ENCODE data around the gene LY86. TPM values are rescaled to one million over a fixed set of nuclear protein-coding genes. Genes with fewer than 3 reads are reported as not detected.

Gene LY86
- total RNA-seq, 1 experiment from 2014 or later = not detected

DNA sequence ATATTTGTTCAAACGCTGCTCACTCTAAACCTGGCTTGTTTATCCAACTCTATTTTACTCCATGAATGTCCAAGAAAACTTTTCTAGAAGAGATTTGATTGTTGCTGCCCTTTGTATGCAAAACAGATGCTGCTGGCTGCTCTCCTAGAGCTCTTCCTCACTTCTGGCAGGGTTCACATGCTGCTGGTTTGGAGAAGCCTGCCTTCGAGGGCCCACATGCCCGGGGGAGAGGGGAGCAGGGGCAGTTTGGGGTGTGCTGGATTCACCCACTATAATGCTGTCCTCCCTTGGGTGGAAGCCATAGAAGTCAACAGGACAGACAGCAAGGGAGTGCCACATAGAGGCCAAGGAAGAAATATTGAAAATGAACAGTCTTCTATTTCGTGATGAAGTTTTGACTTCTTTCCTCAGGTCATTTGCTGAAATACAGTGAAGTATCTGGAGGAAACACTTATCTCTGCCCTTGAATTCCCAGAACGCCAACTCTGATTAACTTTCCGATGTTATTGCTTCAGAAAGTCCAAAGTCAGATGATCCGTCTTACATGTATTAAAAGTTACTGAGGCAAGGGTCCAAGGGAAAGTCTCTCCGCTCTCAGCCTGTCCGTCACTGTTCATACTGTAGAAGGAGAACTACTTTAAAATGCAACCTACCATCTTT lies 32.4 kb downstream of the LY86 start:
- no peak for DNase-seq (ENCODE audit: low read depth)

DNA sequence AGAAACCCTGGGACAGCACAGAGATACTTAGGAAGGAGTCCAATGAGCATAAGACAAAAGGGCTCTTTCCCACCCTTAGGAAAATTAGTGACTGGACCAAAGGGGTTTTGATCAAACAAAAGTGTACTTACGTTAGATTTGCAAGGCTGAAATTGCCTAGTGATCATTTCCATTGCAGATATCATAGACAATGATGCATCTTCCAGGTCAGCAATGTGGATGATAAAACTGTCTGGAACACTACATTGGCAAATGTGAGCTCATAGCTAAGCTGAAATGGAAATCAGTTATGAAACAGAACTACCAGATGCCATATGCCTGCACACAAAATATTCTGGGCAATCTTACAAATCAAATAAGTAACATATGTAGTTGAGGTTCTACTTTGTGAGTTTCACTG lies 34.0 kb downstream of the LY86 start:
- DNase-seq (ENCODE audit: low read depth) = no peak

DNA sequence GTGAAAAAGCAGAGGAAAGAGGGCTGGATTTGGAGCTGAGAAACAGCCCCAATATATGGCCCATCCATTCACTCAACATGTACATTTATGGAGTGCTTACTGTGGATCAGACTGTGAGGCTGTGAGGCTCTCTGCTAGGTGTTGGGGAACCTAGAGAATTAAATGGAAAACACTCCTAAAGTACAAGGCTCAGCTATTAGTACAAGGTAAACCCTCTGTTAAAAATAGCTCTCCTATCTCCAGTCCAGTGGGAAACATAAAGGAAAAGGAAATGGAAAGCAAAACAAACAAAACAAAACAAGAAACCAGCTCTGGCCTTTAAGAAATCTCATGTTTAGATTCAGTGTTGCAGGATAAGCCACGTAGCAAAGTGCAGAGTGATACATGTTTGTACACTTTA lies 35.0 kb downstream of the LY86 start:
- no peak for DNase-seq (ENCODE audit: low read depth)

DNA sequence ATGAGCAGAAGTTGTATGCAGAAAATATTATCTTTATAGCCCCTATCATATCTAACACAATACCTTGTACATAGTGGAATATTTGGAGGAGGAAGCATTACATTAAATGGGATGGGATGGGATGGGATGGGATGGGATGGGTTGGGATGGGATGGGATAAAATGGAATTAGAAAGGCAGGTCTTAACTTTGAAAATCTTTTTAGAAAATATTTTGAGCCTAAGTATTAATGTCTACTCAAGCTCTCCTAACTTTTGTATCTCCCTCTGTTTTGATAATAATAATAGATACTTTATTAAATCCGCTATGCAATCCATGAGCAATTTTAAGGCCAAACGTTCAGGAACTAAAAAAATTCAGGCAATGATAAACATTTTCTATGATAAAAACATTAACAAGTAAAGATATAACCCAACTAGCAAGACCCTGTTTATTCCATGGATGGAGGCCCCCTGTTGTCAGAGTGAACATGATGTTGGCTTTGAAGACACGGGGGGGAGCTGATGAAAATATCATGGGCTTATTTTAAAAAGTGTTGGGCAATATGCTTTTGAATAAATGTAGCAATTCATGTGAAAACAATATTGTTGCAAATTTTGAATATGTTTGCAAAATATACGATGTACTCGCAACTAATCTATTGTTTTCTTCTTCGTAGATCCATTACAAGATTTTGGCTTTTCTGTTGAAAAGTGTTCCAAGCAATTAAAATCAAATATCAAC lies 35.9 kb downstream of the LY86 start:
- DNase-seq (ENCODE audit: low read depth) = no peak

DNA sequence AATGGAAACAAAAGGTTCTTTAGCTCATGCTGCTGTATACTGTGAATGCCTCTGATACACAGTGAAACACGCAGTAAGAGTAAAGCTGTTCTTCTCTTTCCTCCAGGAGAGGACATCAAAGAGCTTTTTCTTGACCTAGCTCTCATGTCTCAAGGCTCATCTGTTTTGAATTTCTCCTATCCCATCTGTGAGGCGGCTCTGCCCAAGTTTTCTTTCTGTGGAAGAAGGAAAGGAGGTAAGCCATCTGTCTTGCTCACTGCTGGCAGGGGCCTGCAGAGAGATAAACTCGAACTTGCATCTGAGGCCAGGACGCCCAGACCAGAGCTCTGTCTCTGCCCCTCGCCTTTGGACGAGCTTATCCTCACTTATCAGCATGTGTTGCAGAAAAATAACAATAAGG lies 37.7 kb downstream of the LY86 start:
- no peak for DNase-seq (ENCODE audit: low read depth)

DNA sequence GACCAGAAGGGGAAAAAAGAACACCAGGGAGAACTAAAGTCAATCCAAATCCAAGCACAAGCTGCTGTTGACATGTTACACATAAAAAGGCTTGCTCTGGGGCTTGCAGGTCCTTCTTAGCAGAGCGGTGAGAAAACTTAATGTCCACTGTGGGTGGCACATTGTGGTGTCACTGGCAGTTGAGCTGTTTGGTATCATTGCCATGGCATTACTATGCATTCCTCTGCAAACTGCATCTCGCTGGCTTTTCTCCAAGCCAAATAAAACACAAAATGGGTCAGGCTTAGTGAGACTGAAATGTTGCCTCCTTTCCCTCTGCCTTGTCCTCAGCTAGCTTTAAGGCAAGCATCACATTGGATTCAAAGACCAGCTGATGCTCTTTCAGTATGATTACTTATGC lies 40.9 kb downstream of the LY86 start:
- peak; percentile 13 for DNase-seq (ENCODE audit: low read depth)

DNA sequence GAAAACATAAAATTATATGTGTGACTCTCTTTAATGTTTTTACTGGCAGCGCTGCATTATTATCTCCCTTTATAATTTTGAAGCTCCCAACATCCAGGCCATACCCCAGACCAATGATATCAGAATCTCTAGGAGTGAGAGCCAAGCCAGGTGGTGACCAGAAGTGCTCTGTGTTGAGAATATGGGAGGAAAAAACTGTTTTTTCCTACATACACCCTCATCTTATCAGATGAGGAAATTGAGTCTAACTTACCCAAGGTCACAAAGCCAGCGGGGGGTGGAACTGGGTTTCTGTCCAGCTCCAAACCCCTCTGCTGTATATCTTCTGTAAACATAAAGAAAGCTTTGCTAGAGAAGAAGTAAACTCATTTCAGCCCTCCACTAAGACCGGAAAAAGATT lies 42.5 kb downstream of the LY86 start:
- DNase-seq (ENCODE audit: low read depth) = no peak

DNA sequence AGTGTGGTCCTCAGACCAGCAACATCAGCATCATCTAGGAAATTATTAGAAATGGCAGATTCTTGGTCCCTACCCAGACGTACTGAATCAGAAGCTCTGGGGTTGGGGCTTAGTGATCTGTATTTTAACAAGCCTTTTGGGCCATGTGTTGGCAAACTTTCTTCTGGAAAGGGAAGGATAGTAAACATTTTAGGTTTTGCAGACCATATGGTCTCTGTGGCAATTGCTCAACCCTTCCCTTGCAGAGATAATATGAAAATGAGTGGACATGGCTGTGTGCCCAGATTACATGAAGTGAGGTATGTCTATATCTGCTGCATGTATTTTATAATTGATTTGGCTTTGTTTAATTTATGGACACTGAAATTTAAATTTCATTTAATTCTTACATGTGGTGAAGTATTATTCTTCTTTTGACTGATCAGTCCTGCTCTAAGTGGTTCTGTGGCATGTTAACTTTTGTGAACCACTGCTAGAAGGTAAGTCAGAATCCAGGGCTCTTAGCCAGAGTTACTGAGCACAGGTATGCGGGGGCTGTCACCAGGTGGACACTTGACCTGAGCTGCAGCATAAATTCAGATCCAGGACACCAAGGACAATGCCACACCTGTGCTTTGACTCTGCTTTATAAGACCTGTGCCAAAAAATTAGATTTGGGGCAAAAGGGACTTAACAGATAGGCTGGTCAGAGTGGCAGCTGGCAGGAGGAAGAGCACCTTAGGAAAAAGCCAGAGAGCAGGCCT lies 43.2 kb downstream of the LY86 start:
- no peak for DNase-seq (ENCODE audit: low read depth)

DNA sequence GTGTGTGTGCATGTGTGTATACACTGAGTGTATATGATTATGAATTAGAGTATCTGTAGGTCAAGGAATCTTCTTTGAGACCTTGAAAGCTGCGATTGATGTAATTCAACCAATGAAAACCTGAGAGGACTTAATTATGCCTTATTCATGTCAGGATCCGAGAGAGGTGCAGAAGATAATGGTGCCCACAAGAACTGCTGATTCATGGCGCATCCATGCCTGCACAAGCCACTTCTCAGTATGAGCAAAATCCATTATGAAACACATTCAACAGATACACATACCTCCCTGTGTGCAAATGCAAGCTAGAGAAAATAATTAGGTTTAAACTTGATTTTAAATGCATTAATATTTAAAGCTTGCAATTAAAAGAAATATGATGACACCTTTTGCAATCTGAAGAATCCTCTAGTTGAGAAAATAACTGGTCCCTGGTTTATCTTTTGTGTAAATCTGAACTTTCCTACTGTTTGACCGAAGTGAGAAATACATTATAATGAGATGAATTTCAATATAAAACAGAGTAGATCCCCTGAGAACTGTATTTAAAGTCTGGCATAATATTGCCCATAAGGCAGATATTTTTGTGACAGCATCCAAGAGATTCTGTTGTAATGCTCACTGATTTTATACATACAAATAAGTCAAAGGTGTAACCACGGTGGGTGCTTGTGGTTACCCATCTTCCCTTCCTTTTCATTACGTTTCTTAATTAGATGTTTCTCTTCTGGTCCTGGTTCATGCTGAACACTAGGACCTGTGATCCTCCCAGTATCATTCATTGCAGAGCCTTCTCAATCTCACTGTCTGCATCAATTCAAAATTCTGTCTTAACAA lies 45.6 kb downstream of the LY86 start:
- no peak for DNase-seq (ENCODE audit: low read depth)

DNA sequence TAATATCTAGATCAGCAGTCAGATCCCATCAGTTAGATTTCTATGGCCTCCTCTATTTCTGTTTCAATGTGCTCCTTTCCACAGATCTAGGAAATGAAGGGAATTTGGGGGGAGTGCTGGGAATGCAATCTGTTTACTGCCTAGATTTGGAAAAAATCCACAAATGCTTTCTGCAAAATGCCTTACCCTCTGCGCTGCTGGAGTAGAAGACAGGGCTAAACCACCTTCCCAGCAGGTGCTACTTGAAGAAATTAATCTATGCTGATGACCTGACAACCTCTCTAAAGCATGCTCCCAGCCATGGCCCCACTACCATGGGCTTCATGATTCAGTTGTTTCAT lies 46.2 kb downstream of the LY86 start:
- DNase-seq (ENCODE audit: low read depth) = no peak

DNA sequence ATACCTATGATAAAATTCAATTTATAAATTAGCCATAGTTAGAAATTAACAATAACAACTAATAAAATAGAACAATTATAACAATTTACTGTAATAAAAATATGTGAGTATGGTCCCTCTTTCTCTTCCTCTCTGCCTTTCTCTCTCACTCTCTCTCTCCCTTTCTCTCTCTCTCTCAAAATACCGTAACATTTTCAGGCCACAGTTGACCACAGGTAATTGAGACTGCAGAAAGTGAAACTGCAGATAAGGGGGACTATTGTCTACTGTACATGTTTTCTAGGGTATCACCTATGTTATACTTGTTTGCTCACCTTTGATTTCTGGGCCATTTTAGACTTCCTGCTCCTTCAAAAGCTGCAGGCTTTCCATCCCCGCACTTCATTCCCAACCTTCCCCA lies 46.8 kb downstream of the LY86 start:
- no peak for DNase-seq (ENCODE audit: low read depth)

DNA sequence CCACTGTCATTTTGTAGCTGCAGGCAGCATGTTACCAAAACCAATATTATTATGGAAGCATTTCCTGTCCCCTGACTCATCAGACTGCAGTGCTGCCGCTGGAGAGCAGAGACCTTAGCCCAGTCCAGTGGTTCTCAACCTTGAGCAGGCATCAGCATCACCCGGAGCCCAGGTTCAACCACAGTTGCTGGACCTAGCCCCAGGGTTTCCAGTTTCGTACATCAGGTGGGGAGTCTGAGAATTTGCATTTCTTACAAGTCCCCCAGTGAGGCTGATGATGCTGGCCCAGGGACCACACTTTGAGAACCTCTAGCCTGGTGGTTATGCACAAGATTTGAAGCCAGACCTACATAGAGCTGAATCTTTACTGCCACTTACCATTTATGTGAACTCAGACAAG lies 47.3 kb downstream of the LY86 start:
- no peak for DNase-seq (ENCODE audit: low read depth)

DNA sequence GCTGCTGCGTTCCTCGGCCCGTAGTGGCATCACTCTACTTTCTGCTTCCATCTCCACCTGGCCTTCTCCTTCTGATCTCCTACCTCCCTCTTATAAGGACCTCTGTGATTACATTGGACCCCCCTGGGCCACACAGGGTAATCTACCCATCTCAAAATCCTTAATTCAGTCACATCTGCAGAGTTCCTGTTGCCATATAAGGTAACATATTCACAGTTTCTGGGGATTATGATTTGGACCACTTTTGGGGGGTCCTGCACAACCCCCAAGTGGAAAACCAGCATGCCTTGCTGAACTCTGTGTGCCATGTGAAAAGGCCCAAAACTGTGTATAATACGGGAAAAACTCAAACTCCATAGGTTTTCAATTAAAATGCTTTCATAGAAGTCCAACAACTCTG lies 51.1 kb downstream of the LY86 start:
- DNase-seq (ENCODE audit: low read depth) = no peak

DNA sequence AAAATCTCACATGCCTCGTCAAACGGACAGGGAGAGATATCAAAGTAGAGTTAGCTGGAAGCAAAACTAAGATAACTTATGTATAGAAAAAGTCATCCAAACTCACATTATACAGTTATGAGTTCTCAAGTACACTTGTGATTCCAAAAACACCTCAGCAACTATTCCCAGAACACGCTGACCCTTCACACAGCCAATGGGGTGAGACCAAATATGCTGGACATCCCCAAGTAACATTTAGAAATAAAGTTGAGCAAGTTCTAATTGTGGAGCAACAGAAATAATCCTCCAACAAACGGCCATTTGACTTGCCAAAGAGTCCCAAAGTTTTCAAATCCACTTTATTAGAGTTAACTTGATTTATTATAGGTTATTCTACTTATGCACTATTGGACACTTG lies 52.4 kb downstream of the LY86 start:
- no peak for DNase-seq (ENCODE audit: low read depth)

DNA sequence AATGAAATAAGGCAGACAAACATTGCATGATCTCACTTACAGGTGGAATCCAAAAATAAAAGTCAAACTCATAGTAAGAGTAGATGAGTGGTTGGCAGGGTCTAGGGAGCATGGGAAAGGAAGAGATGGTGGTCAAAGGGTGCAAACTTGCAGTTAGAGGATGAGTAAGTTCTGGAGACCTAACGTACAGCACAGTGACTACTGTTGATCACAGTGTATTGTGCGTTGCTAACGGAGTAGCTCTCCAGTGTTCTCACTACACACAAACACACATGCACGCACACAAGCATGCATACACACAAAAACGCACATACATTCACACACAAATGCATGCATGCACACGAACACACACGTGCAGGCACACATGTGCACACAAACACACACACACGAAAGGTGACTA lies 54.9 kb downstream of the LY86 start:
- peak; percentile 17 for DNase-seq (ENCODE audit: low read depth)

DNA sequence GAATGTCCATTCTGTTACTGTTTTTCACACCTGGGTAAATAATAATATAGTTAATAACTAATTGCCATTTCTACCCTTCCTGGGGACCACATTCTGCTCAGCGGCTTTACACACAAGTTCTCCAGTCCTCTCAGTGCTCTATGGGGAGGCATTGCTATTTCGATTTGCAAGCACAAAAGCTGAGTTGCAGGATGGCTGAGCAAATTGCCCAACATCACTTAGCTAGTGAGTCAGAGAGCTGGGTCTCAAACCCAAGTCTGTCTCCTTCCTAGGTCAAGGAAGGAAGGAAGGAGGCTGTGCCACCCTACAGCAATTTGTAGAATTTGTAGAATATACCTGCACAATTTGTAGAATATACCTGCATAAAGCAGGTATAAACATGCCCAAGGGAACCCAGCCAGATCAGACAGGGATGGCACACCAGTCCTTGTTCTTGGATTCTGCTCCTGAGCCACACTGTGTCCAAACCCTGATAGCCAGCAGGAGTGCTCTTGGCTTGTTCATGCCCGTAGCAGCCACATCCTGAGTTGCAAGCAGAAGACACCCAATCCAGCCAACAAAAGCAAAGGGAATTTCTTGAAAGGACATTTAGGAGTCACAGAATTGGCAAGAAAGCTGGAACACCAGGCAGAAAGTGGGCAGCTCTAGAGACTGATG lies 56.9 kb downstream of the LY86 start:
- no peak for DNase-seq (ENCODE audit: low read depth)

DNA sequence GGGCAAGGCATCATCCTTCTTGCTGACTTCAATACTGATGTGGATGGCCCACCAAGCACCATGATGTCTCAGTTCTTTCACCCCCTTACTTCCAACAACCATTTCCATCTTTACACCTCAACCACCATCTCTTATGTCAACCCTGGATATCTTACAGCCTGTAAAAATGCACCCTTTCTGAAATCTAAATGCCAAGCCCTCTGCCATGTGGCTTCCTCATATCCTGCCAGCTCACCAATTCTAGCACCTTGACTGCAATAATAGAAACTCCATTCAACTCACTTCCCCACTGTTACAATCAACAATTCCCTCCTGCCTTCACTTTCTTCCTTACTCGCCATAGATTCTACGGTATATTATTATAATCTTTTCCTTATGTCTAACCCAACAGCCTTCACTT lies 57.9 kb downstream of the LY86 start:
- no peak for DNase-seq (ENCODE audit: low read depth)

DNA sequence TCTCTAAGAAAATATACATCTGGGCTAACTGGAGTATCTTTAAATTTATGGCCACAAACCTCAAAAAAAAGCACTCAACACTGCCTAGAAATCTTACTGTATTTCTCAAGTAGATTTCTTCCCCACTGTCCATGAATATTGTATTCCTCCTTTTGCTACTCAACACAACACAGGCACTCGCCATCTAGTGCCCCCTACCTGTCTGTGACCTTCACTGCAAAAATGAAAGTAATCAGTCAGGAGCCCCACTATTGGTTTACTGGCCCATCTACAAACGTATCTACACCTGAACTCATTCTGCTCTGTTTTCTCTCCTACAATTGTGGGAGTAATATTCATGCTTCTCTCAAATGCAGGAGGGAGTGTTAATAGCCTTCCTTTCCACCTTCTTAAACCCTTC lies 58.3 kb downstream of the LY86 start:
- no peak for DNase-seq (ENCODE audit: low read depth)

DNA sequence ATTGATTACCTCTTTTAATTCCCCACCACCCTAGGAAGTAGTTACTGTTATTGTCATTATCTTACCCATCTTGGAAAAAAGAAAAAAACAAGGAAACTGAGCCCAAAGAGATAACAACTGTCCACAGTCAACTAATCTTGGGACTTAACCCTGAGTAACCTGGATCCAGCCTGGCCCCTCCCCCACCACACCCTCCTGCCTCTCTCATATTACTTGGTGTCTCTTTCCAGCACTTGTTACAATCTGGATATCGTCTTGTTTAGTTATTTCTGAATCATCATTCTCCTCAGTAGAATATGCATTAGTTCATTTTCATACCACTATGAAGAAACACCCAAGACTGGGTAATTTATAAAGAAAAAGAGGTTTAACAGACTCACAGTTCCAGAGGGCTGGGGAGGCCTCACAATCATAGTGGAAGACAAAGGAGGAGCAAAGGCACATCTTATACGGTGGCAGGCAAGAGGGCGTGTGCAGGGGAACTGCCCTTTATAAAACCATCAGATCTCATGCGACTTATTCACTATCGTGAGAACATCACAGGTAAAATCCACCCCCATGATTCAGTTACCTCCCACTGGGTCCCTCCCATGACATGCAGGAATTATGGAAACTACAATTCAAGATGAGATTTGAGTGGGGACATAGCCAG lies 60.3 kb downstream of the LY86 start:
- no peak for DNase-seq (ENCODE audit: low read depth)

DNA sequence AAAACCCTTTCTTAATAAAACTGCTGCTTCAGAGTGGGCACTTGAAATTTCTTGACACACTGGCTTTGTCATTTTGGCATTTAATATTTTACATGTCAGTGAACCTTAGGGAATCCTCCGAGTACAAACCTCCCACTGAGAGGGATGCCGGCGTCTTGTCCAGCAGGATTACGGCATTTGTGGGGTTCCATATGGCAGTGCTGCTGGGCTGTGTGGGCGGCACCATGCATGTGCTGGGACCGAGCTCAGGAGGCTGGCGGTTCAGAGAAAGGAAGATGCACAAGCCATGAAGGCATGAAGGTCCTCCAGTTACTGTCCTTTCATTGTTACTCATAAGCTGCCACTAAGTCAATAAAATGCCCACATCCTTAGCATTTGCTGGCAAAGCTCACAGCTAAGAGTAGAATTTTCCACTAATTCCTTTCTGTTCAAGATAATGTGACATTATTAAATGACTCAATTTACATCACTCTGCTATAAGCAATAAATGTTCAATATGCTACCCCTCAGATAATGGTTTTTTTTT lies 61.4 kb downstream of the LY86 start:
- no peak for DNase-seq (ENCODE audit: low read depth)

DNA sequence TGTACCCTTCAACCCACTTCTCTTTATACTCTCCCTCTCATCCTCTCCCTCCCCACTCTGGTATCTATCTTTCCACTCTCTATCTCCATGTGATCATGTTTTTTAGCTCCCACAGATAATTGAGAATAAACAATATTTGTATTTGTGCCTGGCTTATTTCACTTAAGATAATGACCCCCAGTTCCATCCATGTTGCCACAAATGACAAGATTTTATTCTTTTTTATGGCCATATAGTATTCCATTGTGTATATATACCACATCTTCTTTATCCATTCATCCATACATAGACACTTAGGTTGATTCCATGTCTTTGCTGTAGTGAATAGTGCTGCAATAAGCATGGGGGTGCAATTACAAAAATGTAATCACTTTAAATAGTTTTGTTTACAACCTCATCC lies 62.3 kb downstream of the LY86 start:
- no peak for DNase-seq (ENCODE audit: low read depth)

Data from HT1080 (cell line).